Hepatocyte (in vitro differentiated cells): Measurements from ENCODE around the gene SHANK1. TPM values are rescaled to one million over a fixed set of nuclear protein-coding genes. Genes with fewer than 3 reads are reported as not detected.

Experiments used
- DNase-seq: peaks from one replicate; pipeline ENCODE4 v3.0.0-alpha.2; 2016; ENCODE audit warnings: low spot score
- H2AFZ ChIP-seq: fragments of 200-600 bp; sonication (generic); 2 replicates; pipeline ENCODE4 v1.6.0; 2016; ENCODE audit warnings: antibody characterized with exemption, mild to moderate bottlenecking
- H3K27ac ChIP-seq: fragments of 200-600 bp; sonication (generic); 2 replicates; pipeline ENCODE4 v1.5.1; 2016; ENCODE audit warnings: mild to moderate bottlenecking
- H3K27me3 ChIP-seq: fragments of 200-600 bp; sonication (generic); 2 replicates; pipeline ENCODE4 v1.6.1; 2016
- H3K36me3 ChIP-seq: fragments of 200-600 bp; sonication (generic); replicated peaks from 2 replicates; pipeline ENCODE4 v1.5.1; 2016; ENCODE audit warnings: low read depth; ENCODE audit not compliant: insufficient read depth
- H3K4me1 ChIP-seq: fragments of 200-600 bp; sonication (generic); 2 replicates; pipeline ENCODE4 v1.5.1; 2016; ENCODE audit warnings: mild to moderate bottlenecking, moderate library complexity; ENCODE audit not compliant: insufficient read depth
- H3K4me2 ChIP-seq: fragments of 200-600 bp; sonication (generic); 2 replicates; pipeline ENCODE4 v1.6.0; 2016
- H3K4me3 ChIP-seq: fragments of 200-600 bp; sonication (generic); 2 replicates; pipeline ENCODE4 v1.5.1; 2016; ENCODE audit warnings: mild to moderate bottlenecking
- H3K79me2 ChIP-seq: fragments of 200-600 bp; sonication (generic); 2 replicates; pipeline ENCODE4 v1.6.0; 2017; ENCODE audit warnings: mild to moderate bottlenecking
- H3K9me2 ChIP-seq: fragments of 200-600 bp; sonication (generic); replicated peaks from 2 replicates; pipeline ENCODE4 v1.6.0; 2017; ENCODE audit warnings: mild to moderate bottlenecking; ENCODE audit not compliant: insufficient read depth
- H3K9me3 ChIP-seq: fragments of 200-600 bp; sonication (generic); 2 replicates; pipeline ENCODE4 v1.5.1; 2016; ENCODE audit warnings: low read depth, mild to moderate bottlenecking
- H4K20me1 ChIP-seq: fragments of 200-600 bp; sonication (generic); 2 replicates; pipeline ENCODE4 v1.6.0; 2016; ENCODE audit warnings: mild to moderate bottlenecking; ENCODE audit not compliant: insufficient read depth, poor library complexity, severe bottlenecking
- EZH2 ChIP-seq: fragments of 200-600 bp; sonication (generic); IDR thresholded peaks from 2 replicates; pipeline ENCODE4 v1.6.1; 2016; ENCODE audit warnings: antibody characterized with exemption, mild to moderate bottlenecking, borderline replicate concordance
- EZH2phosphoT487 ChIP-seq: fragments of 200-600 bp; sonication (generic); IDR thresholded peaks from one replicate; pipeline ENCODE4 v1.6.1; 2018; ENCODE audit warnings: antibody characterized with exemption, mild to moderate bottlenecking, low read depth, moderate library complexity; ENCODE audit not compliant: unreplicated experiment, severe bottlenecking
- WGBS: methylation state at CpG from one replicate; pipeline ENCODE4 v1.1.6; 2016; ENCODE audit warnings: low lambda C conversion rate; ENCODE audit errors: missing lambda C conversion rate; 5-methylcytosine and 5-hydroxymethylcytosine counted together
- polyA plus RNA-seq: library from polyadenylated mRNA; unstranded; fragments of >200 nt; fragmentation: Nextera tagmentation; extraction: Ambion mirVana; gene quantifications from 2 replicates; pipeline ENCODE4 v1.2.1, GENCODE V29; 2016
- total RNA-seq: library from RNA; depleted of rRNA; stranded (reverse); fragments of >200 nt; gene quantifications from 2 replicates; pipeline ENCODE4 v1.2.3, GENCODE V29; 2014
- TF ChIP-seq, protein P1 (sequence below): fragments of 200-600 bp; sonication (generic); IDR thresholded peaks from 2 replicates; pipeline ENCODE4 v1.5.1; 2016; ENCODE audit warnings: antibody characterized with exemption, mild to moderate bottlenecking; ENCODE audit not compliant: poor library complexity

The SHANK1 gene
- total and polyA plus RNA-seq, 2 experiments from 2014 or later, result 0.56 to 2.3 TPM

DNA sequence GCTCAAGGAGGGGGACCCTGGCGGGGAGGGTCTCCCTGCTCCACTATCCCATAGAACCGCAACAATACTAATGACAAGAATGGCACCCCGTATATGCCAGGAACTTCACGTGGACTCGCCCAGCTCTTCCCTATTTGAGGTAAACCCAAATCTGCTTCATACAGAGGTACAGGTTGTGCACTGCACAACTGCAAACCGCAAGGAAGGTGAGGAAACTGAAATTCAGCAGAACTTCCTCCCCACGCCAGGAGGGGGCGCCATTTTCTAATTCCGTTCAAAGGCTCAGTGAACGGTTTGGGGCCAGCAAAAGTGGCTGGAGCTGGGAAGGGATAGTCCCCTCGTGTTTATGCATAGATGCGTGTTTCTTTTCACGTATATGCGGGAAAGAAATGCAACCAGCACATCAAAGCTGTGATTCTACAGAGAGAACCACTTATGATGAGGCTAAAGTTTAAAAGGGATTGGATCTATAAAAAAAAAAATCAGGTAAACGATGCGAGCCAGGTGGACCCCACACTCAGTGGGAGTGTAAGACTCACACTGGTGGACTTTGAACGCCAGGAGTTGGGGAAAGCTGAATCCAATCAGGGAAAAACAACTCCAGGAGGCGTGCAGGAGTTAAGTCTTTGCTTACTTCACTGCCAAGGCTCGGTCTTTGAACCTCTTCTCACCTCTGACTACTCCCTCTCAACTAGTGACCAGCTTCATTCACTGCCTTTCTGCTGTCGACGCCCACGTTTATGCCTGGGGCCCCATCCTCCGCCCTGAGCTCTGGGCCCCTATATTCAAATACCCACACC, 50.1 kb downstream of the SHANK1 start:
- Histone ChIP-seq H3K27me3 (peaks cover 66% of the 10 kb centered on the region), H3K9me2 (no peaks in the 10 kb centered on the region), H2AFZ (no peak overlapping the region), H3K4me1 (no peaks in the 10 kb centered on the region), H3K9me3 (no peaks in the 10 kb centered on the region), H3K79me2 (no peaks in the 10 kb centered on the region), H3K4me2 (no peak overlapping the region), H3K4me3 (no peak overlapping the region), H3K36me3 (no peaks in the 10 kb centered on the region), H4K20me1 (no peaks in the 10 kb centered on the region), H3K27ac (no peak overlapping the region)
- 41% methylated on average over 23 of the region's 23 CpGs for WGBS
- DNase-seq, result peak; percentile 44
- TF ChIP-seq EZH2 (peak; percentile 13), EZH2phosphoT487 (no peak)
- TF ChIP-seq, protein P1, sequence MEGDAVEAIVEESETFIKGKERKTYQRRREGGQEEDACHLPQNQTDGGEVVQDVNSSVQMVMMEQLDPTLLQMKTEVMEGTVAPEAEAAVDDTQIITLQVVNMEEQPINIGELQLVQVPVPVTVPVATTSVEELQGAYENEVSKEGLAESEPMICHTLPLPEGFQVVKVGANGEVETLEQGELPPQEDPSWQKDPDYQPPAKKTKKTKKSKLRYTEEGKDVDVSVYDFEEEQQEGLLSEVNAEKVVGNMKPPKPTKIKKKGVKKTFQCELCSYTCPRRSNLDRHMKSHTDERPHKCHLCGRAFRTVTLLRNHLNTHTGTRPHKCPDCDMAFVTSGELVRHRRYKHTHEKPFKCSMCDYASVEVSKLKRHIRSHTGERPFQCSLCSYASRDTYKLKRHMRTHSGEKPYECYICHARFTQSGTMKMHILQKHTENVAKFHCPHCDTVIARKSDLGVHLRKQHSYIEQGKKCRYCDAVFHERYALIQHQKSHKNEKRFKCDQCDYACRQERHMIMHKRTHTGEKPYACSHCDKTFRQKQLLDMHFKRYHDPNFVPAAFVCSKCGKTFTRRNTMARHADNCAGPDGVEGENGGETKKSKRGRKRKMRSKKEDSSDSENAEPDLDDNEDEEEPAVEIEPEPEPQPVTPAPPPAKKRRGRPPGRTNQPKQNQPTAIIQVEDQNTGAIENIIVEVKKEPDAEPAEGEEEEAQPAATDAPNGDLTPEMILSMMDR, result peak; percentile 57

DNA sequence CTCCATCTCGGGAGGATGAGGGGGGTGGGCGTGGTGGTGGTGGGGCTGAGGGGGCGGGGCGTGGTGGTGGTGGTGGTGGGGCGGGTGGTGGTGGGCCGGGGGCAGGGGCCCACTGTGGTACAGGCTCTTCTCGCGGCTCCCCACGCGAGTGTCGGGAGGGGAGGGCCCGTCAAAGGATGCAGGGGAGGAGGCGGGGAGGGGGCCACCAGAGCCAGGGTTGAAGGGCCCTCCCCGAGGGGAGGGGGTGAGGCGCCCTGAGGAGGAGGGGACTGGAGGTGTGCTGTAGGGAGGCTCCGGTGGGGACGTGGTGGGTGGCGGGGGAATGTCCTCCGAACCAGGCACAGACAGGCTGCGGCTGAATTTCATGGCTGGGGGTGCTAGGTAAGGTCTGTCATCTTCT, 50.7 kb downstream of the SHANK1 start:
- H3K27me3 ChIP-seq, result peaks cover 66% of the 10 kb centered on the region
- no peaks in the 10 kb centered on the region for H3K79me2 ChIP-seq
- no peaks in the 10 kb centered on the region for H3K9me2 ChIP-seq
- no peaks in the 10 kb centered on the region for H3K36me3 ChIP-seq
- no peak overlapping the region for H3K4me2 ChIP-seq
- no peak for TF ChIP-seq EZH2
- no peak for TF ChIP-seq EZH2phosphoT487
- TF ChIP-seq, protein P1, result no peak
- H3K27ac ChIP-seq, result no peak overlapping the region
- WGBS, result 47% methylated on average over 3 of the region's 20 CpGs
- H3K4me3 ChIP-seq, result no peak overlapping the region
- DNase-seq, result no peak
- H3K9me3 ChIP-seq, result no peaks in the 10 kb centered on the region
- H2AFZ ChIP-seq, result no peak overlapping the region
- no peaks in the 10 kb centered on the region for H3K4me1 ChIP-seq
- no peaks in the 10 kb centered on the region for H4K20me1 ChIP-seq

DNA sequence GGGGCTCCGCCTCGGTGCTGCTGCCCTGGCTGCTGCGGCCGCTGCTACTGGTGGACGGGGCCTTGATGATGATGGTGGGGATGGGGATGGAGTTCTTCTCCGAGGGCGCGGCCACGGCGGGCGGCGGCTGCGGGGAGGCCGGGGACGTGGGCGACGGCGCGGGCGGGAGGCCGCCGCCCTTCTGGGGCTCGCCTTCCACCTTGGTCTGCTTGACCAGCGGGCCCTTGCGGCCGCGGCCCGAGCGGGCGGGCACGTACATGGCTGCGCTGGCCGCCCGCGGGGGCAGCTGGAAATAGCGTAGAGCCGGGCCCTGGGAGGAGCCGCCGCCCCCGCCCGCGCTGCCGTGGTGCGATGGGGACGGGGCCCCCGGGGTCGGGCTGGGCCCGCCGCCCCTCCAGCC, 51.2 kb downstream of the SHANK1 start:
- Histone ChIP-seq H3K4me1 (no peaks in the 10 kb centered on the region), H3K36me3 (no peaks in the 10 kb centered on the region), H3K9me3 (no peaks in the 10 kb centered on the region), H3K27ac (no peak overlapping the region), H3K79me2 (no peaks in the 10 kb centered on the region), H2AFZ (no peak overlapping the region), H3K27me3 (peaks cover 63% of the 10 kb centered on the region), H4K20me1 (no peaks in the 10 kb centered on the region), H3K9me2 (no peaks in the 10 kb centered on the region), H3K4me2 (peak overlapping the region; percentile 56), H3K4me3 (no peak overlapping the region)
- no peak for DNase-seq
- TF ChIP-seq EZH2 (no peak), EZH2phosphoT487 (no peak)
- TF ChIP-seq, protein P1, result no peak
- no CpG with 5 or more reads among the region's 49 CpGs for WGBS
